ENCODE measurements around the gene HOXA10. TPM values are rescaled to one million over a fixed set of nuclear protein-coding genes. Genes with fewer than 3 reads are reported as not detected.

Gene HOXA10
- total RNA-seq, 1 experiment from 2014 or later = not detected

- Histone ChIP-seq H3K27me3 (ENCODE audit: control insufficient read depth, insufficient read depth, low read length) (peaks cover 100% of the 10 kb centered on the region), H3K36me3 (replicated peaks; ENCODE audit: control insufficient read depth, insufficient read depth, low read length) (no peaks in the 10 kb centered on the region), H3K4me3 (ENCODE audit: insufficient read depth, low read depth, low read length) (no peak overlapping the region)
- no peak for DNase-seq
These were observed 10.7 kb downstream of the HOXA10 start for GRCh38 chr7:27163288-27164044.

DNA sequence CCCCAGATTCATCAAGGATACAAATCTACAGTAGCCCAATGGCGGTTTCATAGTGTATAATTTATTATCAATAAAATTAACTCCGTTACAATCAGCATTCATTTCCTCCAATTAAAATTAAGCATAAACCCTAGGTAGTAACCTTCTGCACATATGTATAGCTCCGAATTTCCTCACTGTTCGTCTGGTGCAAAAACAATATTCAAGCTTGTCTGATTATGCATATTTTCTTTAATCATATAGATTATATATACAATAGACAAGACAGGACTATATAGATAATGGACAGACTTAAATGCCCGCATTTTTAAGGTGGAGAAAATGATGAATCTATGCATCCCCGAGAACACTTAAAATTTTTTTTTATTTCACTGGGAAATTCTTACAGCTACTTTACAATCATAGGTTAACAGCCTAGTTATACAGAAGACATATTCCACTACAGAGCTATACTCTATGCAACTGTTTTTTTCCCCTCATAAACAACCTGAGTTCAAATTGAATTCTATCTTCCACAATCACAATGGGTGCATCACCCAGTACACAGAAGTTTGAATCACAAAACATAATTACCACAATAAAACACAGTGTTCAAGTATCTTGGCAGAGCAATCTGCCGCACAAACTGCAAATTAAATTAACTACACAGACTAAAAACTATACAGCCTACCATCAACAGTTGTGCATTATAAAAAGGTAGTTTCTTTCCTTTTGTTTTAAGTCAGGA, 11.4 kb downstream of the HOXA10 start:
- no peaks in the 10 kb centered on the region for H3K36me3 ChIP-seq (replicated peaks; ENCODE audit: control insufficient read depth, insufficient read depth, low read length)
- no peak overlapping the region for H3K4me3 ChIP-seq (ENCODE audit: insufficient read depth, low read depth, low read length)
- H3K27me3 ChIP-seq (ENCODE audit: control insufficient read depth, insufficient read depth, low read length) = peaks cover 100% of the 10 kb centered on the region
- DNase-seq = no peak

- H3K4me3 ChIP-seq (ENCODE audit: insufficient read depth, low read depth, low read length) = no peak overlapping the region
- DNase-seq = no peak
- no peaks in the 10 kb centered on the region for H3K36me3 ChIP-seq (replicated peaks; ENCODE audit: control insufficient read depth, insufficient read depth, low read length)
- peaks cover 100% of the 10 kb centered on the region for H3K27me3 ChIP-seq (ENCODE audit: control insufficient read depth, insufficient read depth, low read length)
These were observed 12.2 kb downstream of the HOXA10 start for GRCh38 chr7:27161721-27162560.

- Histone ChIP-seq H3K36me3 (replicated peaks; ENCODE audit: control insufficient read depth, insufficient read depth, low read length) (no peaks in the 10 kb centered on the region), H3K27me3 (ENCODE audit: control insufficient read depth, insufficient read depth, low read length) (peaks cover 100% of the 10 kb centered on the region), H3K4me3 (ENCODE audit: insufficient read depth, low read depth, low read length) (no peak overlapping the region)
- no peak for DNase-seq
These were observed 12.9 kb downstream of the HOXA10 start for GRCh38 chr7:27161214-27161720.

DNA sequence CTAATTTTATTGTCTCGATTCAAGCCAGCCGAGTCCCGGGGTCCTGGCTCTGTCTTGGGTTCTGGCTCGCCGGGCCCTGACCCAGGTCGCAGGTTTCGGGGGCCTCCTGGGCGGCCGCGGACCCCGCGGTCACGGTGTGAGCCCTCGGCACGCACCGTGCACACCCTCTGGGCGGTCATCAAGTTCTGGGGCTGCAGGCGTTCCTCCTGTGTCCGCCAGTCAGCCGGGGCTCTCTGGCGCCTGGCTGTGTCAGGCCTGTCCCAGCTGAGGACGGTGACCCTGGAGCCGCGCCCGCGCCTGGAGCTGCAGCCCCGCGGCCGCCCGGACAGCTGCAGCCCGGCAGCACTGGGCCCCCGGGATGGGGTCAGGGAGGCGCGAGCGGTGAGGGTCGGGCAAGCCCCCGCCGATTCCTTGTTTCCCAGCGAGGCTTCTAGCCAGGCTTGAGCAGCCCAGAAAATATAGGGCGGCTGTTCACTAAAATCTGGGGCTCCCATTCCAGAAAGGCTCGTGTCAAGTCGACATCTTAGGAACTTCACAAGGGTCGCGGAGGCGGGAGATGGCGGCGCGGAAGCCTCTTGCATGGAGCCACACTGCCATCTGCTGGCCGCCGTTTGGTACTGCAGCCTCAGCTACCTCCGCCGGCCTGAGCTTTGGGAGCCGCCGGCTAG, 13.4 kb downstream of the HOXA10 start:
- Histone ChIP-seq H3K4me3 (ENCODE audit: insufficient read depth, low read depth, low read length) (peak overlapping the region; percentile 29; the same call in 1 of the 2 replicates), H3K27me3 (ENCODE audit: control insufficient read depth, insufficient read depth, low read length) (peaks cover 100% of the 10 kb centered on the region), H3K36me3 (replicated peaks; ENCODE audit: control insufficient read depth, insufficient read depth, low read length) (no peaks in the 10 kb centered on the region)
- DNase-seq = peak; percentile 95

GRCh38 chr7:27160145-27160545, 14.0 kb downstream of the HOXA10 start:
- no peak overlapping the region for H3K4me3 ChIP-seq (ENCODE audit: insufficient read depth, low read depth, low read length)
- no peak for DNase-seq
- H3K36me3 ChIP-seq (replicated peaks; ENCODE audit: control insufficient read depth, insufficient read depth, low read length) = no peaks in the 10 kb centered on the region
- H3K27me3 ChIP-seq (ENCODE audit: control insufficient read depth, insufficient read depth, low read length) = peaks cover 100% of the 10 kb centered on the region

DNA sequence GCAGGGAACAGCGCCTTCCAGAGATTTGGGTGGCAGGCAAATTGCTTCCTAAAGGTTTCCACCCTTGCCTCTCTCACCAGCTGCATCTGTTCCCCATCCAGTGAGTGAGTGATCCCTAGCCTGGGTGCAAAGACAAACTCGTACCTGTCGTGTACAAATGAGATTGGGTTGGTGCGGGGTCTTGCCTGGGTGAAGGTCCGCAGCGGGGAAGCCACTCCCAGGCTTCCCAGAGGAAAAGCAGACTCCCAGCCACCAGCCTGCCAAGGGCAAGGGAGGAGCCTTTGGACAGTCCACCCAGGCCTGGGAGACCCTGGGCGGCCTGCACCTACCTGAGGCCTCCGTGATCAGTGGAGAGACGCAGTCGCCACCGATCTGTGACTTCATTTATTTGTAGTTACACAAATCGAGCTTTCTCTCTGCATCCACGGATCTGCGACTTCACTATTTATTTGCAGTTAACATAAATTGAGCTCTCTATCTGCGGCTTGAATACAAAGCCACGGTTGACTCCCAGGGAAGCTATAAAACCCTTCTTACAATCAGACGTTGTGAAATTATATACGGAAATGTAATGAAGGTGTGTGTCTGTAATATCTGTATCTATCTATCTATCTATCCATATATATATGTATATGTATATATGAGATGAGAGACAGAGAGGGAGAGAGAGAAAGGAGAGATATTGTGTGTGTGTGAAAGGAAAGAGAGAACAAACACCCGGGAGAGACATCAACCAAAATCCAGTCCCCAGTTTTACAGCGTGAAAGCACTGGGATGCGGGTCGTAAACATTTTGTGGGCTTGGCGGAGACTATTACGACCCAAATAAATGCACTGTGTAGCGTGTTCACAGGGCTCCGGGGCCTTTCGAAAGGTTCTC, 14.6 kb downstream of the HOXA10 start:
- peak; percentile 60 for DNase-seq
- H3K27me3 ChIP-seq (ENCODE audit: control insufficient read depth, insufficient read depth, low read length) = peaks cover 100% of the 10 kb centered on the region
- no peaks in the 10 kb centered on the region for H3K36me3 ChIP-seq (replicated peaks; ENCODE audit: control insufficient read depth, insufficient read depth, low read length)
- H3K4me3 ChIP-seq (ENCODE audit: insufficient read depth, low read depth, low read length) = no peak overlapping the region

GRCh38 chr7:27158436-27159265, 15.5 kb downstream of the HOXA10 start:
- Histone ChIP-seq H3K4me3 (ENCODE audit: insufficient read depth, low read depth, low read length) (no peak overlapping the region), H3K27me3 (ENCODE audit: control insufficient read depth, insufficient read depth, low read length) (peaks cover 100% of the 10 kb centered on the region), H3K36me3 (replicated peaks; ENCODE audit: control insufficient read depth, insufficient read depth, low read length) (no peaks in the 10 kb centered on the region)
- DNase-seq = peak; percentile 67

DNA sequence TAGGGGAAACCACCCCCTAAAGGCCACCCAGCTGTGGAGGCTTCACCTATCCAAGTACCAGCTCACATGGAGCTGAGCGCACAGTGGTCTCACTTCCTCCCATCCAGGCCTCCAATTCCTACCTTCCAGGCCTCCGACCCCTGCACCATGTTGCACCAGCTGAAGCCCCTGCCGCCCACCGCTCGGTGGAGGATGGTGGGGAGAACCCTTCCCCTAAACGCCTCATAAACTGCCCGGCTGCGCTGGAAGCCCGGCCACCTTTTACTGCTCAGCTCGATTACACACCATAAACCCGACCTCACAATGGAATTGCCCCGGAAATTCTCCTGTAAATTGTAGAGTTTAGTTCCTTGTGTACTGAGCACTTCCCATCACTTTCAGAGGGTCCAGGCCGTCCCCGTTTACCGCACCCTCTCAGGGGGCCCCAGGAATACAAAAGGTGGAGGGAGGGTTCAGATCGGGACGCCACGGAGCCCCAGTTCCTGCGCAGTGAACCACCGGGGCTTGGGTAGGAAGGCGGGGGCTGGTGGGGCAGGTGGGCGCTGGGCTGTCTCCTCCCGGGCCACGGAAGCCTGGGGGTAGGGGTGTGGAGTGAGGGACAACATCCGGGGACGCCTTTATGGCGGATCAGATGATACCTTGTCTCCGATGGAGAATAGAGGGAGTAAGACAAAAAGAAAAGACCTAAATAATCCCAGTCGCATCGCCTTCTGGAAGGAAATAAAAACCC, 16.3 kb downstream of the HOXA10 start:
- Histone ChIP-seq H3K4me3 (ENCODE audit: insufficient read depth, low read depth, low read length) (no peak overlapping the region), H3K27me3 (ENCODE audit: control insufficient read depth, insufficient read depth, low read length) (peaks cover 100% of the 10 kb centered on the region), H3K36me3 (replicated peaks; ENCODE audit: control insufficient read depth, insufficient read depth, low read length) (no peaks in the 10 kb centered on the region)
- peak; percentile 60 for DNase-seq

DNA sequence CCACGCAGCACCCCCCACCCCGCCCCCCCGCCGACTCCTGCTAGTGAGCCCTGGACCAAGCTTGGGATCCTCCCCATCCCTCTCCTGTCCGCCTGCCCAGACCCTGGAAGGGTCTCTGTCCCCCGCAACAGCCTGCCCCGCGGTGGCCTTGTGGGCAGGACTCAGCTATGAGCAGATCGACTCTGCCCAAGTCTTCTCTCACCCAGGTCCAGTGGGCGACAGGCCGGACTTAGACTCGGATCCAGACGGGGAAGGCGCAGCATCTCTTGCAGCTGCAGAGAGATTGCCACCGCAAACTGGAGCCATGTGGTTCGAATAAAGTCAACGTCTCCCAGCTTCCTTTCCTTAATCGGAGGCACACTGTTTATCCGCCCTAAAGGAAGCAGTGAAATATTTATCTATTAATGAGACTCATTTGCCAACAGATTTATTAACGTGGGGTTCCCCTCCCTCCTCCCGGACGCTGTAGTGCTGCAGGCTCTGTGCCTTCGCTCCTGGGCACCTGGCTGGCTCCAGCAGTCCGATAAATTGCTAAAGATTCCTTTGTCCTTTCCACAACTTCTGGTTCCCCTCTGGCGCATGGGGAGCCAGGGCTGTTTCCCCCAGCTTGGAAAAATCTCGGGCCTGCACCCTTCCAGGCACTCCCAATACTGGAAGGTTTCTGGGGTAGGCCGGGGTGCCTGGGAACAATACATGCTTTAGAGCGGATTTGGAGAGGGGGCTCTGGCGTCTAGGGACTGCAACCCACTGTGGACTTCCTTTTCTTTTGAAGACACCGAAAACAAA, 17.0 kb downstream of the HOXA10 start:
- no peak overlapping the region; the same call in 1 of the 2 replicates for H3K4me3 ChIP-seq (ENCODE audit: insufficient read depth, low read depth, low read length)
- peaks cover 100% of the 10 kb centered on the region for H3K27me3 ChIP-seq (ENCODE audit: control insufficient read depth, insufficient read depth, low read length)
- DNase-seq = peak; percentile 48
- H3K36me3 ChIP-seq (replicated peaks; ENCODE audit: control insufficient read depth, insufficient read depth, low read length) = no peaks in the 10 kb centered on the region

DNA sequence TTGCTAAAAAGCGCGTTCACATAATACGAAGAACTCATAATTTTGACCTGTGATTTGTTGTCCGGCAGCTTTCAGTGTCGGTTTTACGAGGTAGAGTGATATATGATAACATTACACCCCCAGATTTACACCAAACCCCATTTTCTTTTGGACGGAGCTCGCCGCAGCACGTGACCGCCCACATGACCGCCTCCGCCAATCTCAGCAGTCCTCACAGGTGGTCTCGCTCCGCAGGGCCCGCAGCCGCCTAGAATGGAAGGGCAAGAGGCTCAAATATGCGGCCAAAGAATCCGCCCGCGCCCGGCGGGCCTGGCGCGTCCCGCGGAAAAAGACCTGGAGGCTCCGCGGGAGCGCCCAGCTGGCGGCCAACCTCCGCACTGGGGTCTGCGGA, 17.6 kb downstream of the HOXA10 start, which contains the start of gene HOXA7:
Gene HOXA7, minus strand, starts transcription at position 168 of the 391 bp plus-strand sequence. Its CDS starts 130 bp downstream, at position 38.
- peak; percentile 87 for DNase-seq
- Histone ChIP-seq H3K4me3 (ENCODE audit: insufficient read depth, low read depth, low read length) (peak within 1 kb of the TSS; percentile 28), H3K36me3 (replicated peaks; ENCODE audit: control insufficient read depth, insufficient read depth, low read length) (no peaks in the 10 kb centered on the region), H3K27me3 (ENCODE audit: control insufficient read depth, insufficient read depth, low read length) (peaks cover 100% of the 10 kb centered on the region)
